ENCODE measurements around the gene IDH3G. TPM values are rescaled to one million over a fixed set of nuclear protein-coding genes. Genes with fewer than 3 reads are reported as not detected.
"Not testable (repeated sequence)": the region's sequence is repeated elsewhere in the genome, so short reads cannot be mapped to it uniquely, and the experiment has no call there.

The IDH3G gene
- total and polyA plus RNA-seq, 2 donors (not counting 3 experiments of a cell fraction or from before 2014, with no cell fraction given), result 57.7 to 116 TPM

DNA sequence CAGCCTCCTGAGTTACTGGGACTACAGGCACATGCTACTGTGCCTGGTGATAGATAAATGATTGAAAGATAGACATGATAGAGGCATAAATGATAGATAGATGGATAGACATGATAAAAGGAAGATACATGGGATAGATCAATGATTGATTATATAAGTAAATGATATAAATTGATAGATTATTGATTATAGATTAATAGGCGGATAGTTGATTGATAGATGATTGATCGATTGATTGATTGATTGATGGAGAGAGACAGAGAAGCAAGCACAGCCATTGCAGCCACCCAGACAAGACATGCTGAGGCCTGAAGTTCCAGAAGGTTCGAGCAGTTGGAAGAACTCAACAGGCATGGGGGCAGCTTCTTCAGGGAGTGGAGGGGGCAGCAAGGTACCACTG is 47.8 kb downstream of the IDH3G start:
- Histone ChIP-seq H3K4me1 (ENCODE audit: control insufficient read depth, extremely low read depth, insufficient read depth, low read length) (no peaks in the 10 kb centered on the region), H4K20me1 (replicated peaks; ENCODE audit: control insufficient read depth, extremely low read depth, insufficient read depth, low read length) (no peaks in the 10 kb centered on the region), H2AFZ (ENCODE audit: low read depth, low read length) (no peak overlapping the region), H3K9me3 (replicated peaks; ENCODE audit: control insufficient read depth, insufficient read depth, low read length) (no peaks in the 10 kb centered on the region), H3K4me3 (replicated peaks in 1 of 3; ENCODE audit: insufficient read depth in 1 of 3, low read depth in 1 of 3, low read length in 3 of 3) (no peak overlapping the region), H3K4me2 (ENCODE audit: insufficient read depth, low read length) (no peak overlapping the region), H3K36me3 (ENCODE audit: control insufficient read depth in 2 of 2, extremely low read depth in 1 of 2, insufficient read depth in 2 of 2, low read length in 2 of 2) (no peaks in the 10 kb centered on the region), H3K9ac (replicated peaks; ENCODE audit: extremely low read depth, insufficient read depth, low read length) (no peak overlapping the region), H3K9me1 (replicated peaks; ENCODE audit: control insufficient read depth, extremely low read depth, insufficient read depth, low read length) (no peaks in the 10 kb centered on the region), H3K27ac (ENCODE audit: insufficient read depth, low read depth, low read length) (no peak overlapping the region), H3K79me2 (ENCODE audit: control insufficient read depth, insufficient read depth, low read length) (no peaks in the 10 kb centered on the region), H3K27me3 (ENCODE audit: control insufficient read depth in 2 of 2, insufficient read depth in 2 of 2, low read length in 2 of 2) (no peaks in the 10 kb centered on the region)
- no TSS peak for BruUV-seq (replicated peaks)
- TF ChIP-seq JUN (IDR thresholded peaks at IDR 0.05; ENCODE audit: borderline replicate concordance, insufficient read depth, insufficient read length, low read depth) (no peak), POLR2A (IDR thresholded peaks at IDR 0.05; ENCODE audit: low read depth, low read length) (no peak), MYC (IDR thresholded peaks at IDR 0.05; ENCODE audit: low read depth, low read length) (no peak), EZH2 (IDR thresholded peaks at IDR 0.05; ENCODE audit: borderline replicate concordance, low read depth, low read length, severe bottlenecking) (no peak), FOS (IDR thresholded peaks at IDR 0.05; ENCODE audit: borderline replicate concordance, insufficient read depth, low read length) (no peak)
- TF ChIP-seq, protein P1, sequence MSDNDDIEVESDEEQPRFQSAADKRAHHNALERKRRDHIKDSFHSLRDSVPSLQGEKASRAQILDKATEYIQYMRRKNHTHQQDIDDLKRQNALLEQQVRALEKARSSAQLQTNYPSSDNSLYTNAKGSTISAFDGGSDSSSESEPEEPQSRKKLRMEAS (IDR thresholded peaks at IDR 0.05; ENCODE audit: insufficient read depth, insufficient read length), result no peak
- TF ChIP-seq, protein P2, sequence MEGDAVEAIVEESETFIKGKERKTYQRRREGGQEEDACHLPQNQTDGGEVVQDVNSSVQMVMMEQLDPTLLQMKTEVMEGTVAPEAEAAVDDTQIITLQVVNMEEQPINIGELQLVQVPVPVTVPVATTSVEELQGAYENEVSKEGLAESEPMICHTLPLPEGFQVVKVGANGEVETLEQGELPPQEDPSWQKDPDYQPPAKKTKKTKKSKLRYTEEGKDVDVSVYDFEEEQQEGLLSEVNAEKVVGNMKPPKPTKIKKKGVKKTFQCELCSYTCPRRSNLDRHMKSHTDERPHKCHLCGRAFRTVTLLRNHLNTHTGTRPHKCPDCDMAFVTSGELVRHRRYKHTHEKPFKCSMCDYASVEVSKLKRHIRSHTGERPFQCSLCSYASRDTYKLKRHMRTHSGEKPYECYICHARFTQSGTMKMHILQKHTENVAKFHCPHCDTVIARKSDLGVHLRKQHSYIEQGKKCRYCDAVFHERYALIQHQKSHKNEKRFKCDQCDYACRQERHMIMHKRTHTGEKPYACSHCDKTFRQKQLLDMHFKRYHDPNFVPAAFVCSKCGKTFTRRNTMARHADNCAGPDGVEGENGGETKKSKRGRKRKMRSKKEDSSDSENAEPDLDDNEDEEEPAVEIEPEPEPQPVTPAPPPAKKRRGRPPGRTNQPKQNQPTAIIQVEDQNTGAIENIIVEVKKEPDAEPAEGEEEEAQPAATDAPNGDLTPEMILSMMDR (IDR thresholded peaks at IDR 0.05; ENCODE audit: extremely low read depth in 1 of 2, insufficient read depth in 1 of 2, low read depth in 1 of 2, low read length in 2 of 2), result no peak
- ChIA-PET POLR2A (no interaction called here), CTCF (no interaction called here)
- intact Hi-C loops (cut with micrococcal nuclease) (no loop called here), dilution Hi-C loops (cut with MboI; ENCODE audit: extremely low pct_ligation_motif_present, low sequenced_read_pairs) (no loop called here)
- no peak for DNase-seq (ENCODE audit: low read depth, low spot score)
- FAIRE-seq, result no peak

DNA sequence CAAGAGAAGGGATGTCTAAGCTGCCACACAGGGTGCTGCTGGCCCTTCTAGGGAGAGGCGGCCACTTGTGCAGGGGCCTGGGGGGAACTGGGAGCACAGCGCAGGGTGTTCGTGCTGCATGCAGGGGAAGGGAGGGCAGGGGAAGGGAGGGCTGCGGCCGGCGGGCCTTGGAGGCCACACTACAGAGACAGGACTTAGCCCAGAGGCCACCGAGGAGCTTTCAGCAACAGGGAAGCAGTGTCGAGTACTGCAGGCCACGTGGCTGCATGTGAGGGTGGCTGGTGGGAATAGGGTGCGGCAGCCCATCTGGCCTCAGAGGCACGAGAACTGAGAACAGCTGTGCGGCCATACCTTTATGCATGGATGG is 49.1 kb downstream of the IDH3G start:
- H3K4me1 ChIP-seq (ENCODE audit: control insufficient read depth, extremely low read depth, insufficient read depth, low read length); H3K9ac ChIP-seq (replicated peaks; ENCODE audit: extremely low read depth, insufficient read depth, low read length); H3K27me3 ChIP-seq (ENCODE audit: control insufficient read depth in 2 of 2, insufficient read depth in 2 of 2, low read length in 2 of 2); H4K20me1 ChIP-seq (replicated peaks; ENCODE audit: control insufficient read depth, extremely low read depth, insufficient read depth, low read length); H3K79me2 ChIP-seq (ENCODE audit: control insufficient read depth, insufficient read depth, low read length); FAIRE-seq; H3K4me3 ChIP-seq (replicated peaks in 1 of 3; ENCODE audit: insufficient read depth in 1 of 3, low read depth in 1 of 3, low read length in 3 of 3); H2AFZ ChIP-seq (ENCODE audit: low read depth, low read length); intact Hi-C loops (cut with micrococcal nuclease); POLR2A ChIA-PET; BruUV-seq (replicated peaks); H3K36me3 ChIP-seq (ENCODE audit: control insufficient read depth in 2 of 2, extremely low read depth in 1 of 2, insufficient read depth in 2 of 2, low read length in 2 of 2); H3K27ac ChIP-seq (ENCODE audit: insufficient read depth, low read depth, low read length); dilution Hi-C loops (cut with MboI; ENCODE audit: extremely low pct_ligation_motif_present, low sequenced_read_pairs); H3K9me3 ChIP-seq (replicated peaks; ENCODE audit: control insufficient read depth, insufficient read depth, low read length); H3K9me1 ChIP-seq (replicated peaks; ENCODE audit: control insufficient read depth, extremely low read depth, insufficient read depth, low read length); H3K4me2 ChIP-seq (ENCODE audit: insufficient read depth, low read length); DNase-seq (ENCODE audit: low read depth, low spot score): not testable (repeated sequence)
- CTCF ChIA-PET, result interaction anchor here (1.0 kb wide), 2 partner anchors 9 to 178 kb away, joined by 3 to 4 read pairs; no protein-coding TSS in a partner anchor

Data from endothelial cell of umbilical vein (primary cell).